Hematopoietic multipotent progenitor cell (in vitro differentiated cells): ENCODE results near the gene ZSCAN2. TPM values are rescaled to one million over a fixed set of nuclear protein-coding genes. Genes with fewer than 3 reads are reported as not detected.

Source experiments
- DNase-seq, 3 donors: peaks; one replicate each; pipeline ENCODE4 v3.0.0-alpha.2; 2011 to 2015; ENCODE audit warnings: low read depth in 2 of 3, low spot score in 2 of 3
- total RNA-seq: library from RNA; depleted of rRNA; stranded (reverse); fragments of >200 nt; gene quantifications from one replicate; pipeline ENCODE4 v1.2.3, GENCODE V29; 2012

Gene ZSCAN2
- total RNA-seq, 1 donor: 14.3 TPM

- DNase-seq: no peak
Observed at GRCh38 chr15:84659904-84660781, 59.3 kb downstream of the ZSCAN2 start.

GRCh38 chr15:84661001-84661400 lies 60.2 kb downstream of the ZSCAN2 start:
- no peak for DNase-seq

- DNase-seq: no peak
Observed at GRCh38 chr15:84666373-84666772, 65.6 kb downstream of the ZSCAN2 start.

GRCh38 chr15:84668221-84668982 lies 67.6 kb downstream of the ZSCAN2 start:
- DNase-seq: no peak

- DNase-seq: no peak
Observed at GRCh38 chr15:84669726-84670125, 68.9 kb downstream of the ZSCAN2 start.

GRCh38 chr15:84671211-84671610 lies 70.4 kb downstream of the ZSCAN2 start:
- DNase-seq: no peak

Other genes with a start within 250 kb of the ZSCAN2 start
- gene WDR73, start 53.3 kb downstream of the ZSCAN2 start, total RNA-seq: 35.5 TPM
- 2.4 TPM for gene NMB, start 57.2 kb downstream of the ZSCAN2 start, total RNA-seq
- gene SEC11A, start 115.1 kb downstream of the ZSCAN2 start, total RNA-seq: 44.2 TPM
- gene ZNF592, start 147.6 kb downstream of the ZSCAN2 start, total RNA-seq: 18.0 TPM
- 0.81 TPM for gene ALPK3, start 216.3 kb downstream of the ZSCAN2 start, total RNA-seq